Suprapubic skin (tissue), 4 donors: Measurements from ENCODE around the gene AGAP1.
"Not testable (repeated sequence)": the region's sequence is repeated elsewhere in the genome, so short reads cannot be mapped to it uniquely, and the experiment has no call there.

Experiments used
- POLR2A ChIP-seq, 2 donors: fragments of 450-650 bp; IDR thresholded peaks; one replicate each; pipeline ENCODE4 v1.6.1; 2017; ENCODE audit warnings: antibody characterized with exemption in 2 of 2, mild to moderate bottlenecking in 2 of 2, moderate library complexity in 2 of 2
- POLR2AphosphoS5 ChIP-seq, 3 donors: sonication (generic); formaldehyde crosslinking; IDR thresholded peaks; one replicate each; pipeline ENCODE4 v1.6.1; 2017; ENCODE audit warnings: antibody characterized with exemption in 3 of 3

- TF ChIP-seq POLR2AphosphoS5, POLR2A (IDR thresholded peaks at IDR 0.05): not testable (repeated sequence)
Measured at GRCh38 chr2:235947055-235947454, 453.2 kb downstream of the AGAP1 start.
